K562 (cell line): Measurements from ENCODE around the gene GTF2A2. TPM values are rescaled to one million over a fixed set of nuclear protein-coding genes. Genes with fewer than 3 reads are reported as not detected.

Experiments used
- ETS2 ChIP-seq: IDR thresholded peaks from 2 replicates; pipeline ENCODE4 v1.6.1; 2016; ENCODE audit warnings: borderline replicate concordance, missing genetic modification characterization, mild to moderate bottlenecking, moderate library complexity, missing compliant biosample characterization; ENCODE audit not compliant: poor library complexity, severe bottlenecking
- HNRNPH1 ChIP-seq: fragments of 200-400 bp; formaldehyde crosslinking; optimal IDR thresholded peaks from 2 replicates; pipeline ENCODE3; 2017; ENCODE audit warnings: low read depth, mild to moderate bottlenecking, low read length, moderate library complexity
- KAT8 ChIP-seq: fragments of 450-650 bp; IDR thresholded peaks from 2 replicates; pipeline ENCODE4 v1.6.1; 2016; ENCODE audit warnings: low read depth, mild to moderate bottlenecking
- MCM2 ChIP-seq: fragments of 450-650 bp; IDR thresholded peaks from 2 replicates; pipeline ENCODE4 v1.6.1; 2017; ENCODE audit warnings: low read depth, mild to moderate bottlenecking
- POLR2AphosphoS2 ChIP-seq: IDR thresholded peaks from 2 replicates; pipeline ENCODE4 v1.6.1; 2012; ENCODE audit warnings: low read length, improper control_type of control experiment
- SOX6 ChIP-seq: fragments of 450-650 bp; IDR thresholded peaks from 2 replicates; pipeline ENCODE4 v1.6.1; 2014; ENCODE audit warnings: mild to moderate bottlenecking
- XRCC5 ChIP-seq: fragments of 200-400 bp; formaldehyde crosslinking; IDR thresholded peaks from 2 replicates; pipeline ENCODE4 v1.6.1; 2017; ENCODE audit warnings: low read depth, mild to moderate bottlenecking, low read length
- polyA plus RNA-seq, 8 experiments: library from polyadenylated mRNA; depleted of rRNA in 4 of 8; stranded (reverse) in 5 of 8; unstranded in 3 of 8; fragments of >200 nt; fragmentation: Nextera tagmentation in 2 of 8; fragmentation: Illumina TruSeq in 1 of 8; extraction: Ambion mirVana in 2 of 8; extraction: Trizol in 1 of 8; gene quantifications; 2 replicates each; pipeline versions ENCODE4 v1.2.1 to v1.2.3, GENCODE V29; 2011 to 2014; ENCODE audit warnings: inconsistent platforms in 1 of 8, missing spikeins in 1 of 8
- total RNA-seq, 7 experiments: library from RNA; depleted of rRNA in 6 of 7; stranded (reverse); fragments of >200 nt in 6 of 7; fragmentation: Illumina TruSeq in 2 of 7; extraction: Trizol in 2 of 7; gene quantifications; 2 replicates each; pipeline versions ENCODE4 v1.2.1 to v1.2.3, GENCODE V29; 2011 to 2021; ENCODE audit warnings: low replicate concordance in 1 of 7
- TF ChIP-seq, protein P1 (sequence below): sonication (generic); formaldehyde crosslinking; IDR thresholded peaks from 2 replicates; pipeline ENCODE4 v1.8.0; 2022; ENCODE audit warnings: mild to moderate bottlenecking, missing genetic modification reagents
- TF ChIP-seq, protein P2 (sequence below): IDR thresholded peaks from 2 replicates; pipeline ENCODE4 v1.6.1; 2011; ENCODE audit not compliant: insufficient read length; ENCODE audit errors: extremely low read depth
- TF ChIP-seq, protein P3 (sequence below): fragments of 450-650 bp; formaldehyde crosslinking; IDR thresholded peaks from 2 replicates; pipeline ENCODE4 v1.4.0; 2020; ENCODE audit warnings: mild to moderate bottlenecking
- TF ChIP-seq, protein P4 (sequence below): fragments of 450-650 bp; IDR thresholded peaks from 2 replicates; pipeline ENCODE4 v1.6.1; 2016; ENCODE audit warnings: mild to moderate bottlenecking

The GTF2A2 gene
- total and polyA plus RNA-seq, 9 of the 15 experiments (the other 6 are each of a cell fraction or from before 2014, with no cell fraction given): 128 to 656 (median 172) TPM

DNA sequence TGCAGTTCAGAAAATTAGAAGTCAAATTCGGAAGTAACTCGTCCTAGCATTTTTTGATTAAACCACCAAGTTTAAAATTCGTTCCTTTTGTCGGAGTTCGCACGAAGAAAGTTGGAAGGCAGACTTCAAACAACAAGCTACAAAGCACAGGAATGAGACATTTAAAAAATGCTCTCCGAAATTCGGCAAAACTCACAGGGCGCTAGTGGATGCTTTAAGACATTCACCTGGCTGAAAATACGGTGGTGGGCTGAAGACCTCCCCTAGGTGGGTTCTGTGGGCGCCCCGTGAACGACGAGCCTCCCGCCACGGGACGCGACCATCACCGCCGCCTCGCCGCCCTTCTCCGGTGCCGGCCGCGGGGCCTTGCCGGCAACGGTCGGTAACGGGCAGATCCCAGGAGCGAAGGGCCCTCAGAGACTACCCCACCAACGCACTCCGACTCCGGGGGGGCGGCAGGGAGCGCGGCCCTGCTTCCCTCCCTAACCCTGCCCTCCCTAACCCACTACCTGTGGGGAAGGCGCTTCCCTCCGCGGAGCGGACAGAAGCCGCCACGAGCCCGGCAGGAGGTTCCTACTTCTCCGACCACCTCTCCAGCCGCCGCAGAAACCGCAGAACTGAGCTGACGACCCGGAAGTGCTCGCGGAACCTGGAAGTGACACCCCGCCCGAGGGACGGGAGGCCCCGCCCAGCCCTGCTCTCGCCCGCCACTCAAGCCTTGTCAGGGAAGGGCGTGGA is at the start of gene GTF2A2 (continued):
- TF ChIP-seq, protein P1, sequence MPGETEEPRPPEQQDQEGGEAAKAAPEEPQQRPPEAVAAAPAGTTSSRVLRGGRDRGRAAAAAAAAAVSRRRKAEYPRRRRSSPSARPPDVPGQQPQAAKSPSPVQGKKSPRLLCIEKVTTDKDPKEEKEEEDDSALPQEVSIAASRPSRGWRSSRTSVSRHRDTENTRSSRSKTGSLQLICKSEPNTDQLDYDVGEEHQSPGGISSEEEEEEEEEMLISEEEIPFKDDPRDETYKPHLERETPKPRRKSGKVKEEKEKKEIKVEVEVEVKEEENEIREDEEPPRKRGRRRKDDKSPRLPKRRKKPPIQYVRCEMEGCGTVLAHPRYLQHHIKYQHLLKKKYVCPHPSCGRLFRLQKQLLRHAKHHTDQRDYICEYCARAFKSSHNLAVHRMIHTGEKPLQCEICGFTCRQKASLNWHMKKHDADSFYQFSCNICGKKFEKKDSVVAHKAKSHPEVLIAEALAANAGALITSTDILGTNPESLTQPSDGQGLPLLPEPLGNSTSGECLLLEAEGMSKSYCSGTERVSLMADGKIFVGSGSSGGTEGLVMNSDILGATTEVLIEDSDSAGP (CRISPR knock-in tag): no peak; the same call in 1 of the 2 replicates
- TF ChIP-seq MCM2: no peak
- TF ChIP-seq, protein P2, sequence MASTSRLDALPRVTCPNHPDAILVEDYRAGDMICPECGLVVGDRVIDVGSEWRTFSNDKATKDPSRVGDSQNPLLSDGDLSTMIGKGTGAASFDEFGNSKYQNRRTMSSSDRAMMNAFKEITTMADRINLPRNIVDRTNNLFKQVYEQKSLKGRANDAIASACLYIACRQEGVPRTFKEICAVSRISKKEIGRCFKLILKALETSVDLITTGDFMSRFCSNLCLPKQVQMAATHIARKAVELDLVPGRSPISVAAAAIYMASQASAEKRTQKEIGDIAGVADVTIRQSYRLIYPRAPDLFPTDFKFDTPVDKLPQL: no peak
- no peak for TF ChIP-seq ETS2
- TF ChIP-seq, protein P3, sequence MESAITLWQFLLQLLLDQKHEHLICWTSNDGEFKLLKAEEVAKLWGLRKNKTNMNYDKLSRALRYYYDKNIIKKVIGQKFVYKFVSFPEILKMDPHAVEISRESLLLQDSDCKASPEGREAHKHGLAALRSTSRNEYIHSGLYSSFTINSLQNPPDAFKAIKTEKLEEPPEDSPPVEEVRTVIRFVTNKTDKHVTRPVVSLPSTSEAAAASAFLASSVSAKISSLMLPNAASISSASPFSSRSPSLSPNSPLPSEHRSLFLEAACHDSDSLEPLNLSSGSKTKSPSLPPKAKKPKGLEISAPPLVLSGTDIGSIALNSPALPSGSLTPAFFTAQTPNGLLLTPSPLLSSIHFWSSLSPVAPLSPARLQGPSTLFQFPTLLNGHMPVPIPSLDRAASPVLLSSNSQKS (CRISPR knock-in tag): no peak
- TF ChIP-seq, protein P4, sequence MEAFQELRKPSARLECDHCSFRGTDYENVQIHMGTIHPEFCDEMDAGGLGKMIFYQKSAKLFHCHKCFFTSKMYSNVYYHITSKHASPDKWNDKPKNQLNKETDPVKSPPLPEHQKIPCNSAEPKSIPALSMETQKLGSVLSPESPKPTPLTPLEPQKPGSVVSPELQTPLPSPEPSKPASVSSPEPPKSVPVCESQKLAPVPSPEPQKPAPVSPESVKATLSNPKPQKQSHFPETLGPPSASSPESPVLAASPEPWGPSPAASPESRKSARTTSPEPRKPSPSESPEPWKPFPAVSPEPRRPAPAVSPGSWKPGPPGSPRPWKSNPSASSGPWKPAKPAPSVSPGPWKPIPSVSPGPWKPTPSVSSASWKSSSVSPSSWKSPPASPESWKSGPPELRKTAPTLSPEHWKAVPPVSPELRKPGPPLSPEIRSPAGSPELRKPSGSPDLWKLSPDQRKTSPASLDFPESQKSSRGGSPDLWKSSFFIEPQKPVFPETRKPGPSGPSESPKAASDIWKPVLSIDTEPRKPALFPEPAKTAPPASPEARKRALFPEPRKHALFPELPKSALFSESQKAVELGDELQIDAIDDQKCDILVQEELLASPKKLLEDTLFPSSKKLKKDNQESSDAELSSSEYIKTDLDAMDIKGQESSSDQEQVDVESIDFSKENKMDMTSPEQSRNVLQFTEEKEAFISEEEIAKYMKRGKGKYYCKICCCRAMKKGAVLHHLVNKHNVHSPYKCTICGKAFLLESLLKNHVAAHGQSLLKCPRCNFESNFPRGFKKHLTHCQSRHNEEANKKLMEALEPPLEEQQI: no peak
- peak; percentile 98 for TF ChIP-seq POLR2AphosphoS2
- no peak for TF ChIP-seq KAT8
- no peak for TF ChIP-seq HNRNPH1
- peak; percentile 46; the same call in 1 of the 2 replicates for TF ChIP-seq SOX6
- TF ChIP-seq XRCC5: no peak
